ENCODE data around the gene CORO7.

DNA sequence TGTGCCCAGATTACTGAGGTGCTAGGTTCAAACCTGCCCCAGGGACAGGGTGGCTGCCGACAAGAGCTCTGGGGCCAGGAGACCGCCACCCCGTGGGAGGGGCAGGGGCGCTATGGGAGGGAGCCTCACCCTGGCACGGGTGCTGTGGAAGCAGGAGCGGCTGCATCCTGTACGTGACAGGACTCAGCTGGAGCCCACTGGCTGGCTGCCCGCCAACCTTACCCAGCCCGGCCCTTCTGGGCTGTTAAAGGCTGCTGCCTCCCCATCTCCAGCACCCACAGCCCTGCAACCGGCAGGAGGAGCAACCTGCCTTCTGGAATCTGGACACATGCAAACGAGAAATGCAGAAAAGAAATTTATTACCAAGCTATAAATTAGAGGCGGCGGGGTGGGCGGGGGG is 76.5 kb downstream of the CORO7 start:
- TF ChIP-seq, protein P1, sequence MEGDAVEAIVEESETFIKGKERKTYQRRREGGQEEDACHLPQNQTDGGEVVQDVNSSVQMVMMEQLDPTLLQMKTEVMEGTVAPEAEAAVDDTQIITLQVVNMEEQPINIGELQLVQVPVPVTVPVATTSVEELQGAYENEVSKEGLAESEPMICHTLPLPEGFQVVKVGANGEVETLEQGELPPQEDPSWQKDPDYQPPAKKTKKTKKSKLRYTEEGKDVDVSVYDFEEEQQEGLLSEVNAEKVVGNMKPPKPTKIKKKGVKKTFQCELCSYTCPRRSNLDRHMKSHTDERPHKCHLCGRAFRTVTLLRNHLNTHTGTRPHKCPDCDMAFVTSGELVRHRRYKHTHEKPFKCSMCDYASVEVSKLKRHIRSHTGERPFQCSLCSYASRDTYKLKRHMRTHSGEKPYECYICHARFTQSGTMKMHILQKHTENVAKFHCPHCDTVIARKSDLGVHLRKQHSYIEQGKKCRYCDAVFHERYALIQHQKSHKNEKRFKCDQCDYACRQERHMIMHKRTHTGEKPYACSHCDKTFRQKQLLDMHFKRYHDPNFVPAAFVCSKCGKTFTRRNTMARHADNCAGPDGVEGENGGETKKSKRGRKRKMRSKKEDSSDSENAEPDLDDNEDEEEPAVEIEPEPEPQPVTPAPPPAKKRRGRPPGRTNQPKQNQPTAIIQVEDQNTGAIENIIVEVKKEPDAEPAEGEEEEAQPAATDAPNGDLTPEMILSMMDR (conservative IDR thresholded peaks at IDR 0.05) = no peak
- TF ChIP-seq EZH2 (IDR thresholded peaks at IDR 0.05; ENCODE audit: low read depth) = no peak

Measured in PC-9 (cell line).